Left lung (tissue), 10 donors: ENCODE measurements around the gene RASAL2. TPM values are rescaled to one million over a fixed set of nuclear protein-coding genes. Genes with fewer than 3 reads are reported as not detected.

Source experiments
- ATAC-seq: fragments of 200-7000 bp; cut with Tn5 transposase; one replicate; pipeline ENCODE4 v1.9.1; 2020; ENCODE audit warnings: moderate library complexity
- DNase-seq, 4 donors: peaks; one replicate each; pipeline ENCODE4 v3.0.0-alpha.2; 2013 to 2020
- H3K27ac ChIP-seq, 2 donors: fragments of 200-600 bp; sonication (generic) in 1 of 2; one replicate each; pipeline versions ENCODE4 v1.5.0 to v1.8.0; 2020 to 2021
- H3K27me3 ChIP-seq, 2 donors: fragments of 200-600 bp; sonication (generic) in 1 of 2; one replicate each; pipeline versions ENCODE4 v1.5.0 to v1.8.0; 2020 to 2021
- H3K36me3 ChIP-seq, 2 donors: fragments of 200-600 bp; sonication (generic) in 1 of 2; one replicate each; pipeline versions ENCODE4 v1.5.0 to v1.8.0; 2020 to 2021
- H3K4me1 ChIP-seq, 2 donors: fragments of 200-600 bp; one replicate each; pipeline ENCODE4 v1.8.0; 2021
- H3K4me3 ChIP-seq, 2 donors: fragments of 200-600 bp; sonication (generic) in 1 of 2; one replicate each; pipeline versions ENCODE4 v1.5.0 to v1.8.0; 2020 to 2021; ENCODE audit warnings: mild to moderate bottlenecking in 1 of 2
- H3K9me3 ChIP-seq, 2 donors: fragments of 200-600 bp; sonication (generic) in 1 of 2; one replicate each; pipeline versions ENCODE4 v1.5.0 to v1.8.0; 2020 to 2021
- intact Hi-C, 2 donors: fragments of 100-400 bp; cut with DNase I; formaldehyde crosslinking; loops; one replicate each; pipeline versions ENCODE4 v1.11.2 to v1.14.2; 2022
- polyA plus RNA-seq, 6 donors: library from polyadenylated mRNA; unstranded; fragments of 120-200 nt; gene quantifications; one replicate each; pipeline ENCODE4 v1.2.1, GENCODE V29; 2013; ENCODE audit not compliant: insufficient read length in 6 of 6
- total RNA-seq, 2 donors: library from RNA; stranded (reverse); fragmentation: NEBNext Ultra II Directional; extraction: Animal tissue kit (Norgen Biotek cat#: 25700); gene quantifications; one replicate each; pipeline ENCODE4 v1.2.1, GENCODE V29; 2021
- TF ChIP-seq, protein P1 (sequence below), 2 donors: fragments of 200-600 bp; sonication (generic) in 1 of 2; IDR thresholded peaks; one replicate each; pipeline versions ENCODE4 v1.5.0 to v1.8.0; 2021; ENCODE audit warnings: antibody characterized with exemption in 2 of 2
- donor health status: DM: no; HTN: yes; CAD: no.
- donor health status: DM: no; HTN: no; CAD: no.

Gene RASAL2
- total and polyA plus RNA-seq, 8 donors: 26.4 to 35.6 (median 29.5) TPM

DNA sequence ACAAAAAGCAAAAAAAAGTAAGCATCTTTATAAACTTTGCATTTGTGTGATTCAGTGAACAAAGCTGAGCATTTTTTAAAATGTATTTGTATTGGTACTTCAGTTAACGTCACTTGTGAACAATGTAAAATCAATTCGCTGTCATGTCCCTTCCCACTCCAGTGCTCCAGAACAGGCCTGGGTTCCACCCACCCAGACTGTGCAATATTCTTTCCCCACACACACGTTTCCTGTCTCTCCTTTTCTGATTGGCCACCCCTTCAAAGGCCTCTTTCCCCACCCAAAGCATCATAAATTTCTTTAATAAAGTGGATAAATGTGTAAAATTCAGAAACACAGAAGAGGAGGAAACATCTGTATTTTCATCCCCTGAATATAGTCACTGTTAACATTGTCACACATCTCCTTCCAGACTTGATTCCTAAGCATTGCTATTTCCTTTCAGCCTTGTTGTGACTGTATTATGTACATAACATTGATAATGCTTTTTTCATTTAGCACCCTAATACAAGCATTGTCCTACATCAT is 390.9 kb downstream of the RASAL2 start:
- intact Hi-C loops: no loop called here
- TF ChIP-seq, protein P1, sequence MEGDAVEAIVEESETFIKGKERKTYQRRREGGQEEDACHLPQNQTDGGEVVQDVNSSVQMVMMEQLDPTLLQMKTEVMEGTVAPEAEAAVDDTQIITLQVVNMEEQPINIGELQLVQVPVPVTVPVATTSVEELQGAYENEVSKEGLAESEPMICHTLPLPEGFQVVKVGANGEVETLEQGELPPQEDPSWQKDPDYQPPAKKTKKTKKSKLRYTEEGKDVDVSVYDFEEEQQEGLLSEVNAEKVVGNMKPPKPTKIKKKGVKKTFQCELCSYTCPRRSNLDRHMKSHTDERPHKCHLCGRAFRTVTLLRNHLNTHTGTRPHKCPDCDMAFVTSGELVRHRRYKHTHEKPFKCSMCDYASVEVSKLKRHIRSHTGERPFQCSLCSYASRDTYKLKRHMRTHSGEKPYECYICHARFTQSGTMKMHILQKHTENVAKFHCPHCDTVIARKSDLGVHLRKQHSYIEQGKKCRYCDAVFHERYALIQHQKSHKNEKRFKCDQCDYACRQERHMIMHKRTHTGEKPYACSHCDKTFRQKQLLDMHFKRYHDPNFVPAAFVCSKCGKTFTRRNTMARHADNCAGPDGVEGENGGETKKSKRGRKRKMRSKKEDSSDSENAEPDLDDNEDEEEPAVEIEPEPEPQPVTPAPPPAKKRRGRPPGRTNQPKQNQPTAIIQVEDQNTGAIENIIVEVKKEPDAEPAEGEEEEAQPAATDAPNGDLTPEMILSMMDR (IDR thresholded peaks at IDR 0.05): no peak
- peaks cover 6 to 23% of the 10 kb centered on the region in 2 donors for H3K4me1 ChIP-seq

DNA sequence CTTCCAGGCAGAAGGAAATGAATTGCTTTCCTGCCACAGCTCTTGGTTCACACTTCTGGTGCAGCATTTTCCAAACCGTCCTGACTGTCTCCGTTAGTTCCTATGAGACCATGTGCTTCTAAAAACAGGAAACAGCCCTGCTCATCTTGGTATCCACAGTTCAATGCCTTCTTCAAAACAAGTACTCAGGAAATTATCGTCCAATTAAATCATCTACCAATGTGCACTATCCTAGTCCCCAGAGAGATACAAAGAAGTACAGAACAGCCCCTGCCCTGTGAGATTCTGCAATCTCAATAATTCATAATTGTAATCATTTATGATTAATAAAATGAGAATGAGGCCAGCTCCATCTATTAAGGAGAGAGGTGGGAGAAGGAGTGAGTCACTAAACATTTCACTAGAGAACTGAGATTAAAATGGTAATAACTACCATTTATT is 391.7 kb downstream of the RASAL2 start:
- Histone ChIP-seq H3K36me3 (no peaks in the 10 kb centered on the region), H3K4me1 (peaks cover 6 to 23% of the 10 kb centered on the region in 2 donors), H3K9me3 (no peaks in the 10 kb centered on the region), H3K4me3 (no peak overlapping the region), H3K27ac (no peak overlapping the region), H3K27me3 (peaks cover 0 to 12% of the 10 kb centered on the region in 2 donors)
- intact Hi-C loops: no loop called here
- no peak for DNase-seq
- TF ChIP-seq, protein P1 (IDR thresholded peaks at IDR 0.05): no peak
- ATAC-seq: no peak

More for the DNA sequence above, 390.9 kb downstream of the RASAL2 start:
- H3K36me3 ChIP-seq: peaks cover 0 to 3% of the 10 kb centered on the region in 2 donors
- no peaks in the 10 kb centered on the region for H3K9me3 ChIP-seq
- no peak for DNase-seq
- no peak overlapping the region for H3K27ac ChIP-seq
- H3K4me3 ChIP-seq: no peak overlapping the region
- H3K27me3 ChIP-seq: peaks cover 0 to 12% of the 10 kb centered on the region in 2 donors
- no peak for ATAC-seq

DNA sequence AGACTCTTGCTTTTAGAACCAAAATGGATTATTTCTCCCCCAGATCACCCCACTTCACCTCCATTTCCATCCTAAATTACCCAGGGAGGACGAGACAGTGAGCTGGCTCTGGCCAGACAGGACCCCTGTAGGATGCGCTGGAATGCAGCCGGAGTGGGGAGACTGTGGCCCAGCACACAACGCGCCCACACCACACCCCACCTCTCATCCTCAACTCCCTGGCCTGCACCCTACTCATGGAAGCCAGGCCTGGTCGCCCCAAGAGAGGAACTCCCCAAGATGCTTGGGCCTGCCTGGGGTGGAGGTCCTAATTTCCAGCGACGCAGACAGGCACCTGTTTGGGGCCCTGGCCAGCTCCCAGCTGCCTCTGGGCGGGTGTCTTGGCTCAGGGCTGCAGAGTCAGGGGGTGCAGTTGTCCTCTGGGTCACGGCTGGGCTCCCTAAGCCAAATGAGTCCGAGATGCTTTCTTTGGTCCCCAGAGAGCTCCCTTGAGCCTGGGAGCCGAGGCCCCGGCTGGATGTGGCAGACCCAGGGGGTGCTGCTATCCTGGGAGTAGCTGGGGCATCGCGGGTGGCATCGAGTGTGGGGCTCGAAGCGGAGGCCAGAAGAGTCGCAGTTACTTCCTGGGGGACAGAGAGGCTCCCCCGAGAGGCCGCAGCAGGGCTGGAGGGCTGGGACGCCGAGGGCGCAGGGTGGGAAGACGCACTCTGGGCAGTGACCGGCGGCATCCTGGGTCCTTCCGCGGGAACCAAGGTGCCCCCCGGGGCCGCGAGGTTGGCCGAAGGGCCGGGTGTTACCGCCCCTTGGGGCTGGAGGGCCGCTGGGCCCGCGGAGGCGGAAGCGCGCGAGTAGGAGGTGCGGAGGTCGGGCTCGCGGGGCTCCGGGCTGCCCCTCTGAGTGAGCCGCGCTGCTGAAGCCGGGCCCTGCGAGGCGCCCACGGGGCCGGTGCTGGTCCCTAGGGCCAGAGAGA is 392.5 kb downstream of the RASAL2 start:
- Histone ChIP-seq H3K27ac (no peak overlapping the region), H3K4me1 (peaks cover 6 to 23% of the 10 kb centered on the region in 2 donors), H3K27me3 (peaks cover 0 to 12% of the 10 kb centered on the region in 2 donors), H3K9me3 (no peaks in the 10 kb centered on the region), H3K4me3 (peak overlapping the region; percentile 6 to 19), H3K36me3 (no peaks in the 10 kb centered on the region)
- ATAC-seq: peak; percentile 68
- TF ChIP-seq, protein P1 (IDR thresholded peaks at IDR 0.05): no peak
- peak in 1 of 4 donors; percentile 86 for DNase-seq
- intact Hi-C loops: no loop called here

DNA sequence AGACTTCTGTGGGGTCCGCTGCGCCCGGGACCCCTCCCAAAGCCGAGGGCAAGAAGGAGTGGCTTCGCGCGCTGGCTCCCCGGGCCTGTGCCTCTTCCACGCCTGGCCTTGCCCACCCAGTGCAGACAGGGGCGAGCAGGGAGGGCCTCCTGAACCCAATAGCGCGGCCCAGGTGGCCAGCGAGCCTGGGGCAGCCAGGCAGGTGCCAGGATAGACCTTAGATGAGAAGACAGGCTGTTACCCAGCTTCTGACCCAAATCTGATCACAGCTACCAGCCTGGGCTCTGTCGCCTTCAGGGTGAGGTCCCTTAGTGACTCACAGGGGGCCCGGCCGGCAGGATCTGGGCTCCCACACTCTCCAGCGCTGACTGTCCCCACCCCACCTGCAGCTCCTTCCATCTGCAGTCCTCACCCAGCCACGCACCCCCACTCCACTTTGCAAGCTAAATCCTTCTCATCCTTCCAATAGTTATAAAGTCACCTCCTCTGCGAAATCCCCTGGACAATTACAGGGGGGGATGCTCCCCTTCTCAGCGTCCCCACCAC is 393.2 kb downstream of the RASAL2 start:
- intact Hi-C loops: no loop called here
- Histone ChIP-seq H3K27me3 (peaks cover 0 to 12% of the 10 kb centered on the region in 2 donors), H3K9me3 (no peaks in the 10 kb centered on the region), H3K27ac (no peak overlapping the region), H3K4me3 (peak overlapping the region; percentile 6 to 19), H3K36me3 (no peaks in the 10 kb centered on the region), H3K4me1 (peaks cover 6 to 23% of the 10 kb centered on the region in 2 donors)
- TF ChIP-seq, protein P1 (IDR thresholded peaks at IDR 0.05): no peak
- ATAC-seq (peak; percentile 20), DNase-seq (no peak)

DNA sequence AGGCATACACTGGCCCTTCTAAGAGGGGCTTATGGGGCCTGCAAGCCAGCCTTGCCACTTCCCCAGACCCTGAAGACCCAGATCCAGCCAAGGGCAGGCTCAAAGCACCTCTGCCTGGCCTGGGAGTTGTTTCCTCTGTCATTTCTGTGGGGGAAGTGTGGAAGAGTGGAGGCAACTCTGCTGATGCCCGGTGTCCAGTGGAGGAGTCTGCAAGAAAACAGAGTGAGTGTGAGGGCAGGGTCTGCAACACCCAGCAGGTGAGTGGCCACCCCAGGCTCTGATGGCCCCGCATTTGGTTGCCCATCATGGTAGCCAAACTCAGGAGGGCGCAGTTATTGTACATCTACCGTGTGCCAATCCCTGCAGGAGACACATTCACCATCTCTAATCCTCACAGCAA is 394.5 kb downstream of the RASAL2 start:
- Histone ChIP-seq H3K9me3 (no peaks in the 10 kb centered on the region), H3K4me3 (no peak overlapping the region), H3K4me1 (peaks cover 6 to 23% of the 10 kb centered on the region in 2 donors), H3K27me3 (peaks cover 0 to 12% of the 10 kb centered on the region in 2 donors), H3K36me3 (no peaks in the 10 kb centered on the region), H3K27ac (no peak overlapping the region)
- intact Hi-C loops: no loop called here
- no peak for ATAC-seq
- no peak for DNase-seq
- TF ChIP-seq, protein P1 (IDR thresholded peaks at IDR 0.05): no peak
